ENCODE measurements around the gene NXPE1.

The NXPE1 gene

GRCh38 chr11:114562166-114562916 lies 2.7 kb upstream of the NXPE1 start:
- no peak for DNase-seq (ENCODE audit: low spot score)

GRCh38 chr11:114556135-114556534 lies 3.5 kb downstream of the NXPE1 start:
- DNase-seq (ENCODE audit: low spot score) = no peak

GRCh38 chr11:114553642-114554041 lies 6.0 kb downstream of the NXPE1 start:
- no peak for DNase-seq (ENCODE audit: low spot score)

- no peak for DNase-seq (ENCODE audit: low spot score)
These were observed 8.6 kb downstream of the NXPE1 start for GRCh38 chr11:114551060-114551459.

- no peak for DNase-seq (ENCODE audit: low spot score)
These were observed 34.0 kb downstream of the NXPE1 start for GRCh38 chr11:114525682-114526081.

- no peak for DNase-seq (ENCODE audit: low spot score)
These were observed 35.6 kb downstream of the NXPE1 start for GRCh38 chr11:114524122-114524521.

GRCh38 chr11:114522818-114523217 lies 36.9 kb downstream of the NXPE1 start:
- DNase-seq (ENCODE audit: low spot score) = no peak

- DNase-seq (ENCODE audit: low spot score) = no peak
These were observed 48.1 kb downstream of the NXPE1 start for GRCh38 chr11:114511538-114511937.

- DNase-seq (ENCODE audit: low spot score) = no peak
These were observed 48.6 kb downstream of the NXPE1 start for GRCh38 chr11:114511079-114511478.

- no peak for DNase-seq (ENCODE audit: low spot score)
These were observed 57.8 kb downstream of the NXPE1 start for GRCh38 chr11:114501901-114502300.

- no peak for DNase-seq (ENCODE audit: low spot score)
These were observed 59.9 kb downstream of the NXPE1 start for GRCh38 chr11:114499756-114500155.

- no peak for DNase-seq (ENCODE audit: low spot score)
These were observed 62.8 kb downstream of the NXPE1 start for GRCh38 chr11:114496915-114497314.

- DNase-seq (ENCODE audit: low spot score) = no peak
These were observed 75.8 kb downstream of the NXPE1 start for GRCh38 chr11:114483929-114484328.

GRCh38 chr11:114482114-114482513 lies 77.6 kb downstream of the NXPE1 start:
- DNase-seq (ENCODE audit: low spot score) = no peak

- DNase-seq (ENCODE audit: low spot score) = no peak
These were observed 80.3 kb downstream of the NXPE1 start for GRCh38 chr11:114479331-114479730.

- DNase-seq (ENCODE audit: low spot score) = no peak
These were observed 80.9 kb downstream of the NXPE1 start for GRCh38 chr11:114478768-114479167.

GRCh38 chr11:114478001-114478410 lies 81.7 kb downstream of the NXPE1 start:
- DNase-seq (ENCODE audit: low spot score) = no peak

GRCh38 chr11:114472661-114473060 lies 87.0 kb downstream of the NXPE1 start:
- DNase-seq (ENCODE audit: low spot score) = no peak
